DND-41 (cell line): ENCODE data around the gene RBM25.

Experiments used
- ATAC-seq: fragments of 200-7000 bp; cut with Tn5 transposase; 3 replicates; pipeline ENCODE4 v1.9.1; 2021; ENCODE audit warnings: low read depth; ENCODE audit not compliant: insufficient read depth
- DNase-seq: peaks from one replicate; pipeline ENCODE4 v3.0.0-alpha.2; 2020
- H2AFZ ChIP-seq: 2 replicates; pipeline ENCODE4 v1.6.0; 2012; ENCODE audit warnings: low read depth, low read length
- H3K27ac ChIP-seq: 2 replicates; pipeline ENCODE4 v1.5.1; 2012; ENCODE audit warnings: low read length, inconsistent platforms
- H3K27me3 ChIP-seq: fragments of 200-600 bp; sonication (generic); 2 replicates; pipeline ENCODE4 v1.6.0; 2012; ENCODE audit warnings: low read length, mild to moderate bottlenecking, inconsistent platforms; ENCODE audit not compliant: insufficient read depth, poor library complexity
- H3K36me3 ChIP-seq: 2 replicates; pipeline ENCODE4 v1.5.1; 2012; ENCODE audit warnings: low read length, inconsistent platforms; ENCODE audit not compliant: insufficient read depth
- H3K4me1 ChIP-seq: 2 replicates; pipeline ENCODE4 v1.5.1; 2012; ENCODE audit warnings: mild to moderate bottlenecking, low read length; ENCODE audit not compliant: insufficient read depth
- H3K4me2 ChIP-seq: 2 replicates; pipeline ENCODE4 v1.6.0; 2012; ENCODE audit warnings: mild to moderate bottlenecking, moderate library complexity, low read length, inconsistent platforms; ENCODE audit not compliant: insufficient read depth
- H3K4me3 ChIP-seq, 2 experiments: fragments of 200-600 bp in 1 of 2; shearing (Covaris generic) in 1 of 2; 2 replicates each; pipeline ENCODE4 v1.5.1; 2012 to 2016; ENCODE audit warnings: inconsistent platforms in 2 of 2, low read length in 2 of 2, mild to moderate bottlenecking in 2 of 2, low read depth in 1 of 2, moderate library complexity in 1 of 2
- H3K79me2 ChIP-seq: 2 replicates; pipeline ENCODE4 v1.6.0; 2012; ENCODE audit warnings: low read length, inconsistent platforms; ENCODE audit not compliant: insufficient read depth
- H3K9ac ChIP-seq: 2 replicates; pipeline ENCODE4 v1.6.0; 2012; ENCODE audit warnings: low read depth, mild to moderate bottlenecking, inconsistent platforms, low read length, moderate library complexity
- H3K9me3 ChIP-seq: 2 replicates; pipeline ENCODE4 v1.5.1; 2012; ENCODE audit warnings: low read length, moderate library complexity, mild to moderate bottlenecking, inconsistent platforms; ENCODE audit not compliant: insufficient read depth, severe bottlenecking
- H4K20me1 ChIP-seq: 2 replicates; pipeline ENCODE4 v1.6.0; 2012; ENCODE audit warnings: low read length; ENCODE audit not compliant: insufficient read depth
- CTCF ChIP-seq: IDR thresholded peaks from 2 replicates; pipeline ENCODE4 v1.5.1; 2012; ENCODE audit warnings: borderline replicate concordance, low read length, moderate library complexity, mild to moderate bottlenecking; ENCODE audit not compliant: poor library complexity, severe bottlenecking; ENCODE audit errors: extremely low read depth
- EZH2 ChIP-seq: IDR thresholded peaks from 3 replicates; pipeline ENCODE4 v1.6.1; 2012; ENCODE audit warnings: borderline replicate concordance, low read depth, mild to moderate bottlenecking, moderate library complexity, low read length, inconsistent platforms; ENCODE audit not compliant: severe bottlenecking

The RBM25 gene

DNA sequence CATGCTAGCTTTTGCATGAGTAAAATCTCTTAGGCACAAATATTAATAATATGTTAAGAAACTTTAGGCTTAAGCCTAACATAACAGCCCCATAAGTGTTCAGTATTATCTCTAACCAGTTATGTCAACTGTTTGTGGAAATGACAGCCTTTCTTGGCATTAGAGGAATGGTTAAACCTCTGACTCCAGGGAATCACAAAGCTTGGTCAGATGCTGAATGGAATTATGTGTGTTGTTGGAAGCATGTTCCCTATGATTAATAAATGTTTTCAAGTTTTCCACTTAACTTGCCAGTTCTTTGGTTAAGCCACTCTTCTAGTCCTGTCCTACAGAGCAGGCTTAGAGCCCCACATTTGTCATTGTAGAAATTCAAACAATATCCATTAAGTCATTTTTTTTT, 94.9 kb downstream of the RBM25 start:
- H3K9me3 ChIP-seq: no peaks in the 10 kb centered on the region
- no peak overlapping the region for H3K27ac ChIP-seq
- no peak overlapping the region for H2AFZ ChIP-seq
- H3K36me3 ChIP-seq: peaks cover 28% of the 10 kb centered on the region
- H3K4me2 ChIP-seq: no peak overlapping the region
- TF ChIP-seq CTCF: no peak
- TF ChIP-seq EZH2: no peak
- no peak for ATAC-seq
- H3K4me3 ChIP-seq: no peak overlapping the region
- H3K4me1 ChIP-seq: no peaks in the 10 kb centered on the region
- H3K9ac ChIP-seq: no peak overlapping the region
- H3K79me2 ChIP-seq: no peaks in the 10 kb centered on the region
- DNase-seq: no peak
- no peaks in the 10 kb centered on the region for H4K20me1 ChIP-seq
- H3K27me3 ChIP-seq: no peaks in the 10 kb centered on the region

DNA sequence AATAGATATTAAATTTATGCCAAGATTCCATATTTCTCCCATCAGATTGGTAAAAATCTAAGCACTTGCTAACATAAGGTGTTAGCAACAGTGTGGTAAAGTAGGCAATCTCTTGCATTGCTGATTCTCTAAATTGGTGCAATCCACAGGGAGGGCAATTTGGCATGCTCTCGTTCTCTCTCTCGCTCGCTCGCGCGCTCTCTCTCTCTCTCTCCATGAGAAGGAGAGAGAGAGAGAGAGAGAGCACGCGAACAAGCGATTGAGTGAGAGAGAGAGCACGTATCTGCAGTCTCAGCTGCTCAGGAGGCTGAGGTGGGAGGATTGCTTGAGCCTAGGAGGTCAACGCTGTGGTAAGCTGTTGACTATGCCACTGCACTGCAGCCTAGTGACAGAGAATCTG, 103.9 kb downstream of the RBM25 start:
- DNase-seq (no peak), ATAC-seq (no peak)
- no peak for TF ChIP-seq CTCF
- TF ChIP-seq EZH2: no peak
- Histone ChIP-seq H3K79me2 (no peaks in the 10 kb centered on the region), H3K4me2 (no peak overlapping the region), H3K9ac (no peak overlapping the region), H3K4me1 (no peaks in the 10 kb centered on the region), H2AFZ (no peak overlapping the region), H3K9me3 (no peaks in the 10 kb centered on the region), H3K36me3 (peaks cover 35% of the 10 kb centered on the region), H3K4me3 (no peak overlapping the region), H3K27me3 (no peaks in the 10 kb centered on the region), H3K27ac (no peak overlapping the region), H4K20me1 (no peaks in the 10 kb centered on the region)

- Histone ChIP-seq H3K4me3 (no peak overlapping the region), H3K79me2 (no peaks in the 10 kb centered on the region), H3K9ac (no peak overlapping the region), H3K4me1 (no peaks in the 10 kb centered on the region), H3K4me2 (no peak overlapping the region), H3K27me3 (no peaks in the 10 kb centered on the region), H4K20me1 (peaks cover 4% of the 10 kb centered on the region; the same call in 1 of the 2 replicates), H3K36me3 (peaks cover 28% of the 10 kb centered on the region), H2AFZ (no peak overlapping the region), H3K27ac (no peak overlapping the region), H3K9me3 (no peaks in the 10 kb centered on the region)
- no peak for TF ChIP-seq CTCF
- ATAC-seq (no peak), DNase-seq (no peak)
Observed at GRCh38 chr14:73166399-73166798, 108.1 kb downstream of the RBM25 start.

DNA sequence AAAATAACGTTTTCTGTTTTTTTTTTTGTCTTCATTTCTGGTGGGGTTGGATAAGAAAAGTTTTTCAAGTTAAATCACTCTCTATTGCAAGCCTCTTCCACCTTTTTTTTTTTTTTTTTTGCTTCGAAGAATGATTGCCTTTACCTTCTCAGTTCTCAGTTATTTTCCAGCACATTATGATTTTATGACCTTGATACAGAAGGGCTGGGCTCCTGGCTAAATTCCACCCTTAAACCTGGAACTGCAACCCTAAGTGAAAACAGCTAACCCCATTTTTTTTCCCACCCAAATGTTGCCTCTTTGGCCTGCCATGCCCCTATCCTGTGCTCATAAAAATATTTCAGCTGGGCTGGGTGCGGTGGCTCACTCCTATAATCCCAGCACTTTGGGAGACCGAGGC, 109.4 kb downstream of the RBM25 start:
- H4K20me1 ChIP-seq: peaks cover 4% of the 10 kb centered on the region; the same call in 1 of the 2 replicates
- TF ChIP-seq EZH2 (no peak), CTCF (no peak)

More for the DNA sequence above, 109.4 kb downstream of the RBM25 start:
- no peak overlapping the region for H3K27ac ChIP-seq
- H3K36me3 ChIP-seq: peaks cover 38% of the 10 kb centered on the region
- no peak overlapping the region for H3K4me2 ChIP-seq
- no peaks in the 10 kb centered on the region for H3K27me3 ChIP-seq
- DNase-seq (no peak), ATAC-seq (no peak)
- no peak overlapping the region for H3K4me3 ChIP-seq
- no peak overlapping the region for H2AFZ ChIP-seq
- no peaks in the 10 kb centered on the region for H3K9me3 ChIP-seq
- H3K9ac ChIP-seq: no peak overlapping the region
- no peaks in the 10 kb centered on the region for H3K4me1 ChIP-seq
- H3K79me2 ChIP-seq: no peaks in the 10 kb centered on the region
